Measurements from ENCODE around the gene MCTP1.

Gene MCTP1

DNA sequence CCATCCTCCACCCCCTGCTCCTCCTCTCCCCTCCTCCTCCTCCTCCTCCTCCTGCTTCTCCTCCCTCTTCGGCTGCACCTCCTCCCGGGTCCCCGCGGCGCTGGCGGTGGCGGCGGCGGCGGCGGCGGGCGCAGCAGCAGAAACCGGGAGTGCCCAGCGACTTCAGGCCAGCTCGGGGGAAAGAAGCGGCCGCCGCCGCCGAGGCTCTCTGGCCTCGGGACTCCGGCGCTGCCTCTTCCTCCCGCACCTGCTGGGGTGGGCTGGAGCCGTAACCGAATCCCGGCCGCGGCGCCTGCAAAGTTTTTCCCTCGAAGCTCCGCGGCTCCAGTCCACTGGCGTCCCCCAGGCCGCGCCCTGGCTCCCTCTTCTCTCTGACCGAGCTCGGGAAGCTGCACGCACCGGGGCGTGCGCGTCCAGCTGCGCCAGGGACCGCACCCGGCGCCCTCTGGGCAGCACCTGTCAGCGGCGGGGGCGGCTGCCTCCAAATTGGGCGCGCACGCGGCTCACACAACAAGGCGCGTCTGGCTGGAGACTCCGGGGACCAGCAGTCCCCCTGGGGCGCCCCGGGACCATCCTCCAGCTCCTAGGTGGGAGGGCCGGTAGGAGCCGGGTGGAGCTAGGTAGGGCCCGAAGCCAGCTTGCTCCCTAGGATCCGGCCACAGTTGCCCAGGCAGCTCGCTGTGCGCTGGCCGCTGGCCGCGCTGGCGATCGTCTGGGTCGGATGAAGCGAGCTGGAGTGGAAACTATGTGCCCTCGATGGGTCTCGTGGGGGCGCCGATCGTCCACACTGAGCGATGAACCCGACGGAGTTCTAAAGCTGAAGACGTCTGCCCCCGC is at the start of gene MCTP1:
TSS of gene MCTP1 (minus strand) at position 523 of the 837 bp plus-strand sequence.
- no peak for DNase-seq

DNA sequence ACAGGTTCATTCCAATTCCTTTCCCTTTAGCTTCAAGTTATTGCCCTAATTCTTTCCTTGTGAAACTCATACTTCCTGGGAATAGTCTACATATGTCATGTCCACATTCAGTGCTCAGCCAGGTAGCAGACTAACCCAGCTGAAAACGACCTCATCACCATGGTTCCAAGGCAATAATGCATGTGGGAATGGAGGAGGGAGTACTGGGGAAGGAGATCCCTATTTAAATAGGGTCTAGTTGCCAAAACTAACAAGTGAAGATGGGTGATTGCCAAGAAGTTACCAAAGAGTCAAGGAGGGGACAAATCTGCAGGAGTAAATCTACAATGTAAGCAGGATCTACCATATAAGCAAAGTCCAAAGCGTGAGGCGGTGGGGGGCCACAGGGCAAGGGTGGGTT is 47.3 kb upstream of the MCTP1 start:
- no peak for DNase-seq

DNA sequence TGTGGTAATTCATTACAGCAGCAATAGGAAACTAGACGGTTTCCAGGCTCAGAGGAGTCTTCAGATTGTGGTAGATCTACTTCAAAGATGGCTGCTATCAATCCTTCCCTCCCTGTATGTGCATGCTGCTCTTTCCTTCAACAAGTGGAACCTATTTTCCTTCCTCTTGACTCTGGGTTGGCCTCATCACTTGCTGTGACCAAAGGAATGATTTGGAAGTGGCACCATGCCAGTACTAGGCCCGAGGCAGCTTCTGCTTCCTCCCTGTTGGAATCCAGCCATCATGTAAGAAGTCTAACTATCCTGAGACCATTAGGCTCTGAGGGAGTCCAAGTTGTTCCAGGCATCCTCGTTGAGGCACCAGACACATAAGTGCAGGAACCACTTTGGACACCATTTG is 46.5 kb upstream of the MCTP1 start:
- DNase-seq = no peak

- no peak for DNase-seq
These were observed 42.3 kb upstream of the MCTP1 start for GRCh38 chr5:95327211-95327610.

DNA sequence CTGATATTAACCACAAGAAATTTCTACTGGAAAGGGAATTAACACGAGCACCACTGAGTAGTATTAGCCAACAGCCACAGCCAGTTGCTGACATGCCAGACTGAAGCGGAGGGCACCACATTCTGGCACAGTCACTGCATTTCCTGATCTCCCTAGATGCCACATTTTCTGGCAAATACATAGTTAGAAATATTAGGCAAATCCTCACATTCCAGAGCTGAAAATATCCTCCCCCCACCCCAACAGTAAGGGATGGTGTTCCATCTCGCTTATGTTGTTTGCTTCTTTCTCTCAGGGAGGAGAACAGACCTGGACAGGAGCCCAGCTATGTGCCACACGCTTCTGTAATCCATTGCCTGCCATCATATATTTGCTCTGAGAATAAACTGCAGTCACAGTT is 32.8 kb upstream of the MCTP1 start:
- no peak for DNase-seq

GRCh38 chr5:95317085-95317484 is 32.2 kb upstream of the MCTP1 start:
- no peak for DNase-seq

GRCh38 chr5:95304711-95305110 is 19.8 kb upstream of the MCTP1 start:
- no peak for DNase-seq

- no peak for DNase-seq
These were observed 13.8 kb upstream of the MCTP1 start for GRCh38 chr5:95298651-95299050.

DNA sequence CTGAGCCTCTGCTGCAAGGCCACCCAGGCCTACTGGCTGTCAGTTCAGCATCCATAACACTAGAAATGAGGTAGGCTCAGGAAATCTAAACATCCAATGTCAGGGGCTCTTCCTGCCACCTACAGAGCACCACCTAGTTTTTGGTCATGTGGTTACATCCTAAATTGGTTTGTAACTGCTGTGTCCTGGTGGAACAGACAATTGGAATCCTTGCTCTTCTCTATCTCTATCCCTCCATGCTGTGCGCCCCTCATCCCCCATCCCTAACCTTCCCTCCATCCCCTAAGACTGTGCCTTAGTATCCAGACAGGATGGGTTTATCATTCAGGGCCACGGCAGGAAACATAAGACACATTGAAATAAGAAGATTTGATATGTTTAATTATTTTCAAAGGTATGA is 11.4 kb upstream of the MCTP1 start:
- DNase-seq = no peak

- DNase-seq = no peak
These were observed 488 bp upstream of the MCTP1 start for GRCh38 chr5:95285409-95285755.

DNA sequence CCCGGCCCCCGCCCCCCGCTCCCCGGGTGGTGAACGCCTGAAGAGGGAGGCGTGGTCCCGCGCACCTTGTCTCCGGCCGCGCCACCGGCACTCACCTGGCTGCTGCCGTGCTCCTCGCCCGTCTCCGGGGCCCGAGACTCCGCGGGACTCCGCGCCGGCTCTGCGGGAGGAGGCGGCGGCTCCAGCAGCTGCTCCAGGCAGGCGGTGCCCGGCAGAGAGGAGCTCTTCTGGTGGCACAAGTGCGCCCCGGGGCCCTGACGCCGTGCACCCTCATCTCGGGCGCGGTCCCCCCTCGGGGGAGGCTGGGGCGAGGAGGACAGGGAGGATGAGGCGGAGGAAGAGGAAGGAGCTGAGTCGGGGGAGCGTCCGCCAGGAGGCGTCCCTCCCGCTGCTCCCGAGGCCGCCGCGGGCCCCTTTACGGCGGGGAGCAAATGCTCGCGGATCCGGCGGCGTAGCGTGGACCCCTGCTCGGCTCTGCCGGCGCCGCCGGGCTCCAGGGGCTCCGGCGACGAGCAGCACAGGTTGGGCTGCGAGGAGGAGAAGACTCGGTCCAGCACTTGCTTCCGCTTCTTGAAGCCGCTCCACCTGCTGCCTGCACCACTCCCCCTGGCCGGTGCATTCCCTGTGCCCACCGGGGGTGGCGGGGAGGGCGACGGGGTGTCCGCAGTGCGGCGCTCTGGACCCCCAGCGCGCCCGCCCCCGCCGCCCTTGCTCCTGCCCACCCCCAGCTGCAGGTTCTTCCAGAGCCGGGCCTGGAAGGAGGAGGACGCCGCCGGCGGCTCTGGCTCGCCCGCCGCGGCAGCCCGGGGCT is 928 bp downstream of the MCTP1 start:
- no peak for DNase-seq

GRCh38 chr5:95283022-95283615 is 1.8 kb downstream of the MCTP1 start:
- no peak for DNase-seq

DNA sequence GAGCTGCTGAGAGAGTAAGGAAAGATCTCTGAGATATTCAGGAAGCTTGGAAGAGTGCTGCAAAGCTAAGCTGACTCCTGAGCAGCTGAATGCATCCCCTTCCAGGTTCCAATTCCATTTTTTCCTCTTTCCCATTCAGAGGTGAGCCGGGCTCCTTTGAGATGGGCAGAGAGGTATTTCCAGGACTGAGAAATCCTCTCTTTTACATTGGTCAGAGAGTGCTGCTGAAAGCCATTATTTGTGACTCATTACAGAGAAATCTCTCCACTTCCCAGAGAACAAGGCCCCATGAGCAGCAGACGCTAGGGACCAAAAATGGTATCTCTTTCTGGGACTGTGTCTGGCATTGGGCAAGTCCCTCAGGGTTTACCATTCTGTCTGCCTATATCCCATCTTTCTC is 3.7 kb downstream of the MCTP1 start:
- no peak for DNase-seq

DNA sequence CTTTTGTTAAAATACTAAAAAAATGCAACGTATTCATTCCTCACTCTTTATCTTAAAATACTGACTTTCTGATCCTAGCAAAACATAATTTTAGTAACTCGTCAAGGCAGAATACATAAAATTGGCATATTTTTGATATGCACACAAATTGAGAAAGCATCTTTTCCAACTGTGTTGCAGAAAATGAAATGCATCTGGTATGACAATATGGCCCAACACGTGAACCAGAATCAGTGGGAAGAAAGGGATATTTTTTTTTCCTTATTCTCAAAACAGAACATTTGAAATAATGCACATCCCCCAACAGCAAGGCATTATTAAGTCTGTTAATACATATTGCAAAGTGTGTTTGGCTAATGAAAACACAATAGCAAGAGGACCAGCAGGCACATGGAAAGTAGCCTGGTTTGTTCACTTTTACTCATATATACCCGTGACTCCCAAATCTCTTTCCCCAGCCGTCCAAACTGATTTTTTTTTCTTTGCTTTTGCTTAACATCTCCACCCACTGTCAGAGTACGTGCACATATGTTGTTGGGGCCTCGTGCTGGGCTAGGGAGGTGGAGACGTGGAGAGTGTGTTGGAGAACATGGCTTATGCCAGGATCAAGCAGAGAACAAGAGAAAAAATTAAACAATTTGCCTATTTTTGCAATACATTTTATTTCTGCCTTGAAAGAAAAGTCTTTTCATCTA is 4.3 kb downstream of the MCTP1 start:
- DNase-seq = no peak

DNA sequence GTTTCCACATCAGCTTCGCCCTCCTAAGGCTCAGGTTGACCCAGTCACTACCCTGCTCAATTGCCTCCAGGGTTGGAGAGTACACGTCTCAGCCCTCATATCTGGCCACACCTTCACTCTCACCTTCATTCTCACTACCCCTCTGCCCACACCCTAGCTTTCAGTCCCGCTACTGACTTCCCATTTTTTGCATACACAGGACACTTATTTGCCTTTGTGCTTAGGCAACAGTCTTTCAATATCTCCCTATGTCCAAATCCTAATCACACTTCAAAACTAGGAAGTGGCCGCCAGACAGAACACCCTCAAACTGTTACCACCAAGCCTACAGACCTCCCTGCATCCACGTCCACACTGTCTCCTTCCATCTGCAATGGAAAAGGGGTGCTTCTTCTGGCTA is 10.9 kb downstream of the MCTP1 start:
- no peak for DNase-seq

GRCh38 chr5:95272316-95272929 is 12.5 kb downstream of the MCTP1 start:
- DNase-seq = no peak

- DNase-seq = no peak
These were observed 21.8 kb downstream of the MCTP1 start for GRCh38 chr5:95262933-95263660.

GRCh38 chr5:95261437-95262175 is 23.3 kb downstream of the MCTP1 start:
- no peak for DNase-seq

GRCh38 chr5:95256991-95257390 is 27.9 kb downstream of the MCTP1 start:
- no peak for DNase-seq

- DNase-seq = no peak
These were observed 28.4 kb downstream of the MCTP1 start for GRCh38 chr5:95256446-95256845.

GRCh38 chr5:95252801-95253200 is 32.1 kb downstream of the MCTP1 start:
- no peak for DNase-seq

All from NCI-H2107 (cell line).